SK-MEL-5 (cell line): ENCODE results near the gene ADGRG6. TPM values are rescaled to one million over a fixed set of nuclear protein-coding genes. Genes with fewer than 3 reads are reported as not detected.

Source experiments
- DNase-seq: peaks from one replicate; pipeline ENCODE4 v3.0.0-alpha.2; 2016; ENCODE audit warnings: low read depth, low spot score
- in situ Hi-C: cut with HindIII; loops from 2 replicates; pipeline ENCODE4 v1.10.0; 2016; ENCODE audit warnings: low sequenced_read_pairs, high pct_unique_total_duplicates, low pct_unique_long_range_greater_than_20kb
- total RNA-seq: library from RNA; depleted of rRNA; stranded (reverse); fragments of >200 nt; shearing (Covaris generic); gene quantifications from 2 replicates; pipeline ENCODE4 v1.2.3, GENCODE V29; 2014; rRNA removed

Gene ADGRG6
- total RNA-seq, 1 experiment from 2014 or later: 134 TPM

GRCh38 chr6:142470421-142470820 lies 168.6 kb downstream of the ADGRG6 start:
- in situ Hi-C loops: no loop called here
- DNase-seq: no peak

- DNase-seq: peak; percentile 77
- in situ Hi-C loops: no loop called here
These were observed 172.9 kb downstream of the ADGRG6 start for GRCh38 chr6:142474531-142475289.

GRCh38 chr6:142476452-142476851 lies 174.6 kb downstream of the ADGRG6 start:
- in situ Hi-C loops: no loop called here
- no peak for DNase-seq

GRCh38 chr6:142478117-142478516 lies 176.3 kb downstream of the ADGRG6 start:
- peak; percentile 53 for DNase-seq
- in situ Hi-C loops: no loop called here

GRCh38 chr6:142481466-142481865 lies 179.7 kb downstream of the ADGRG6 start:
- DNase-seq: no peak
- in situ Hi-C loops: no loop called here

- in situ Hi-C loops: no loop called here
- DNase-seq: no peak
These were observed 180.4 kb downstream of the ADGRG6 start for GRCh38 chr6:142482249-142482648.

- in situ Hi-C loops: no loop called here
- no peak for DNase-seq
These were observed 181.2 kb downstream of the ADGRG6 start for GRCh38 chr6:142482974-142483373.

- DNase-seq: no peak
- in situ Hi-C loops: no loop called here
These were observed 183.4 kb downstream of the ADGRG6 start for GRCh38 chr6:142485256-142485655.

- DNase-seq: no peak
- in situ Hi-C loops: no loop called here
These were observed 188.2 kb downstream of the ADGRG6 start for GRCh38 chr6:142489722-142490610.

Other genes with a start within 250 kb of the ADGRG6 start
- gene GJE1, start 169.1 kb upstream of the ADGRG6 start, total RNA-seq: not detected in 2 replicates
- not detected in 2 replicates for gene NMBR, start 154.9 kb upstream of the ADGRG6 start, total RNA-seq
- gene VTA1, start 154.7 kb upstream of the ADGRG6 start, total RNA-seq: 59.7 and 71.3 TPM in 2 replicates